ENCODE results near the gene UTF1.
A peak's percentile ranks its signal among the peaks of the same experiment; 100 is the strongest.
"Not testable (repeated sequence)": the region's sequence is repeated elsewhere in the genome, so short reads cannot be mapped to it uniquely, and the experiment has no call there.

Gene UTF1

GRCh38 chr10:133218891-133219290, 11.1 kb upstream of the UTF1 start:
- no peak overlapping the region for H3K4me3 Mint-ChIP-seq
- no peaks in the 10 kb centered on the region for H3K9me3 Mint-ChIP-seq
- peaks cover 7% of the 10 kb centered on the region for H3K36me3 Mint-ChIP-seq (ENCODE audit: low read depth)
- no peaks in the 10 kb centered on the region for H3K4me1 Mint-ChIP-seq
- peaks cover 56% of the 10 kb centered on the region for H3K27me3 Mint-ChIP-seq (ENCODE audit: low read depth)
- H3K27ac Mint-ChIP-seq: no peak overlapping the region
- TF ChIP-seq CTCF (IDR thresholded peaks at IDR 0.05; ENCODE audit: unreplicated experiment in 3 of 3): no peak

- Mint-ChIP-seq H3K27ac (no peak overlapping the region), H3K9me3 (no peaks in the 10 kb centered on the region), H3K4me1 (no peaks in the 10 kb centered on the region), H3K36me3 (ENCODE audit: low read depth) (peaks cover 7% of the 10 kb centered on the region), H3K27me3 (ENCODE audit: low read depth) (peaks cover 61% of the 10 kb centered on the region), H3K4me3 (peak overlapping the region in 1 of 3 experiments; percentile 38)
- TF ChIP-seq CTCF (IDR thresholded peaks at IDR 0.05; ENCODE audit: unreplicated experiment in 3 of 3): no peak
Measured at GRCh38 chr10:133219782-133220181, 10.2 kb upstream of the UTF1 start.

- H3K4me3 Mint-ChIP-seq: no peak overlapping the region
- H3K27ac Mint-ChIP-seq: no peak overlapping the region
- H3K27me3 Mint-ChIP-seq (ENCODE audit: low read depth): peaks cover 65% of the 10 kb centered on the region
- peaks cover 4% of the 10 kb centered on the region for H3K36me3 Mint-ChIP-seq (ENCODE audit: low read depth)
- H3K4me1 Mint-ChIP-seq: peaks cover 10% of the 10 kb centered on the region
- H3K9me3 Mint-ChIP-seq: no peaks in the 10 kb centered on the region
- no peak for TF ChIP-seq CTCF (IDR thresholded peaks at IDR 0.05; ENCODE audit: unreplicated experiment in 3 of 3)
Measured at GRCh38 chr10:133221331-133221730, 8.7 kb upstream of the UTF1 start.

- H3K4me3 Mint-ChIP-seq; H3K9me3 Mint-ChIP-seq; H3K27ac Mint-ChIP-seq; H3K36me3 Mint-ChIP-seq (ENCODE audit: low read depth): not testable (repeated sequence)
- H3K27me3 Mint-ChIP-seq (ENCODE audit: low read depth): peaks cover 65% of the 10 kb centered on the region
- H3K4me1 Mint-ChIP-seq: peaks cover 14% of the 10 kb centered on the region
Measured at GRCh38 chr10:133221756-133222155, 8.3 kb upstream of the UTF1 start.

GRCh38 chr10:133224076-133224475, 5.9 kb upstream of the UTF1 start:
- Mint-ChIP-seq H3K4me1 (peaks cover 15% of the 10 kb centered on the region), H3K27ac (peak overlapping the region in 1 of 3 experiments; percentile 78), H3K36me3 (ENCODE audit: low read depth) (no peaks in the 10 kb centered on the region), H3K9me3 (no peaks in the 10 kb centered on the region), H3K27me3 (ENCODE audit: low read depth) (peaks cover 76% of the 10 kb centered on the region), H3K4me3 (peak overlapping the region in 1 of 3 experiments; percentile 34)
- TF ChIP-seq CTCF (IDR thresholded peaks at IDR 0.05; ENCODE audit: unreplicated experiment in 3 of 3): no peak

GRCh38 chr10:133224756-133225372, 5.2 kb upstream of the UTF1 start:
- Mint-ChIP-seq H3K27me3 (ENCODE audit: low read depth) (peaks cover 76% of the 10 kb centered on the region), H3K4me1 (peaks cover 20% of the 10 kb centered on the region), H3K4me3 (peak overlapping the region; percentile 40 to 63 (median 59)), H3K27ac (peak overlapping the region; percentile 46 to 78 (median 55)), H3K9me3 (no peaks in the 10 kb centered on the region), H3K36me3 (ENCODE audit: low read depth) (no peaks in the 10 kb centered on the region)
- no peak for TF ChIP-seq CTCF (IDR thresholded peaks at IDR 0.05; ENCODE audit: unreplicated experiment in 3 of 3)
